Mesendoderm (in vitro differentiated cells): Measurements from ENCODE around the gene ABAT.

ENCODE experiments used
- DNase-seq: peaks from one replicate; pipeline ENCODE4 v3.0.0; 2013
- H2AK5ac ChIP-seq: 2 replicates; pipeline ENCODE4 v1.6.1; 2013; ENCODE audit warnings: low read length, inconsistent platforms
- H2BK120ac ChIP-seq: 2 replicates; pipeline ENCODE4 v1.6.1; 2013; ENCODE audit warnings: low read depth, mild to moderate bottlenecking, low read length, moderate library complexity, mixed read lengths
- H2BK15ac ChIP-seq: replicated peaks from 2 replicates; pipeline ENCODE4 v1.6.1; 2013; ENCODE audit warnings: low read depth, mild to moderate bottlenecking, moderate library complexity
- H2BK5ac ChIP-seq: 2 replicates; pipeline ENCODE4 v1.6.1; 2013; ENCODE audit warnings: low read length, inconsistent platforms
- H3K18ac ChIP-seq: 2 replicates; pipeline ENCODE4 v1.6.1; 2013; ENCODE audit warnings: mild to moderate bottlenecking, low read length, mixed read lengths
- H3K23ac ChIP-seq: one replicate; pipeline ENCODE4 v1.6.1; 2013; ENCODE audit warnings: low read length
- H3K27ac ChIP-seq: 2 replicates; pipeline ENCODE4 v1.5.1; 2013; ENCODE audit warnings: low read depth, mild to moderate bottlenecking, inconsistent platforms, low read length, moderate library complexity
- H3K27me3 ChIP-seq: 2 replicates; pipeline ENCODE4 v1.6.1; 2013; ENCODE audit warnings: low read length, control low read depth, mild to moderate bottlenecking, inconsistent platforms; ENCODE audit not compliant: insufficient read depth, poor library complexity
- H3K36me3 ChIP-seq: 2 replicates; pipeline ENCODE4 v1.6.1; 2013; ENCODE audit warnings: low read length, inconsistent platforms; ENCODE audit not compliant: control insufficient read depth, insufficient read depth
- H3K4ac ChIP-seq: one replicate; pipeline ENCODE4 v1.6.1; 2013; ENCODE audit warnings: low read depth, mild to moderate bottlenecking, low read length, moderate library complexity
- H3K4me1 ChIP-seq: 2 replicates; pipeline ENCODE4 v1.6.1; 2013; ENCODE audit warnings: low read depth, low read length, inconsistent platforms; ENCODE audit not compliant: control insufficient read depth
- H3K4me2 ChIP-seq: 2 replicates; pipeline ENCODE4 v1.6.1; 2013; ENCODE audit warnings: low read length
- H3K4me3 ChIP-seq: 2 replicates; pipeline ENCODE4 v1.5.1; 2013; ENCODE audit warnings: mild to moderate bottlenecking, low read length
- H3K56ac ChIP-seq: one replicate; pipeline ENCODE4 v1.6.1; 2013; ENCODE audit warnings: low read length
- H3K79me1 ChIP-seq: 2 replicates; pipeline ENCODE4 v1.6.1; 2013; ENCODE audit warnings: low read length, inconsistent platforms
- H3K79me2 ChIP-seq: 2 replicates; pipeline ENCODE4 v1.6.1; 2013; ENCODE audit warnings: mild to moderate bottlenecking, low read length; ENCODE audit not compliant: control insufficient read depth, insufficient read depth
- H3K9ac ChIP-seq: 2 replicates; pipeline ENCODE4 v1.6.1; 2013; ENCODE audit warnings: low read length, inconsistent platforms
- H4K5ac ChIP-seq: one replicate; pipeline ENCODE4 v1.6.1; 2013; ENCODE audit warnings: low read length
- H4K8ac ChIP-seq: one replicate; pipeline ENCODE4 v1.6.1; 2013; ENCODE audit warnings: low read depth, mild to moderate bottlenecking, control low read depth, low read length, moderate library complexity
- WGBS: extraction: QIAGEN DNeasy Blood & Tissue Kit; methylation state at CpG from one replicate; pipeline ENCODE4 v1.1.7; 2013; ENCODE audit warnings: low lambda C conversion rate, missing lambda C conversion rate; ENCODE audit not compliant: insufficient coverage; ENCODE audit errors: extremely low coverage; 5-methylcytosine and 5-hydroxymethylcytosine counted together

Gene ABAT

GRCh38 chr16:8808613-8809353, 134.4 kb downstream of the ABAT start:
- Histone ChIP-seq H3K27ac (no peak overlapping the region), H2BK5ac (no peak overlapping the region), H3K23ac (no peak overlapping the region), H3K9ac (no peak overlapping the region), H4K5ac (no peak overlapping the region), H3K18ac (no peak overlapping the region), H3K4me3 (no peak overlapping the region), H3K4ac (no peak overlapping the region), H3K4me2 (no peak overlapping the region), H3K27me3 (no peaks in the 10 kb centered on the region), H3K36me3 (peaks cover 15% of the 10 kb centered on the region), H3K79me2 (peaks cover 3% of the 10 kb centered on the region), H4K8ac (no peak overlapping the region), H2BK120ac (no peak overlapping the region), H3K79me1 (peaks cover 3% of the 10 kb centered on the region), H2BK15ac (no peak overlapping the region), H2AK5ac (no peak overlapping the region), H3K56ac (no peak overlapping the region), H3K4me1 (no peaks in the 10 kb centered on the region)
- no peak for DNase-seq
- WGBS = no CpG with 5 or more reads among the region's 11 CpGs

- Histone ChIP-seq H3K27me3 (no peaks in the 10 kb centered on the region), H3K4me1 (no peaks in the 10 kb centered on the region), H3K27ac (no peak overlapping the region), H2AK5ac (no peak overlapping the region), H3K4me3 (no peak overlapping the region), H3K23ac (no peak overlapping the region), H4K5ac (no peak overlapping the region), H4K8ac (no peak overlapping the region), H3K9ac (no peak overlapping the region), H2BK15ac (no peak overlapping the region), H2BK5ac (no peak overlapping the region), H3K36me3 (peaks cover 13% of the 10 kb centered on the region), H3K79me1 (no peaks in the 10 kb centered on the region), H3K18ac (no peak overlapping the region), H3K4ac (no peak overlapping the region), H3K4me2 (no peak overlapping the region), H3K79me2 (no peaks in the 10 kb centered on the region), H3K56ac (no peak overlapping the region), H2BK120ac (no peak overlapping the region)
- no CpG with 5 or more reads among the region's 12 CpGs for WGBS
- DNase-seq = no peak
These were observed 137.9 kb downstream of the ABAT start for GRCh38 chr16:8812162-8812843.

- no peak overlapping the region for H3K56ac ChIP-seq
- no peak overlapping the region for H3K27ac ChIP-seq
- no peak overlapping the region for H2BK120ac ChIP-seq
- H3K23ac ChIP-seq = no peak overlapping the region
- no peak overlapping the region for H3K4me3 ChIP-seq
- no peak for DNase-seq
- H3K36me3 ChIP-seq = peaks cover 11% of the 10 kb centered on the region
- H3K18ac ChIP-seq = no peak overlapping the region
- H3K4me2 ChIP-seq = no peak overlapping the region
- peaks cover 3% of the 10 kb centered on the region for H3K4me1 ChIP-seq
- H3K79me1 ChIP-seq = no peaks in the 10 kb centered on the region
- H3K4ac ChIP-seq = no peak overlapping the region
- no peak overlapping the region for H3K9ac ChIP-seq
- H2AK5ac ChIP-seq = no peak overlapping the region
- WGBS = no CpG with 5 or more reads among the region's 14 CpGs
- H4K8ac ChIP-seq = no peak overlapping the region
- no peaks in the 10 kb centered on the region for H3K79me2 ChIP-seq
- no peak overlapping the region for H4K5ac ChIP-seq
- H3K27me3 ChIP-seq = no peaks in the 10 kb centered on the region
- no peak overlapping the region for H2BK15ac ChIP-seq
- H2BK5ac ChIP-seq = no peak overlapping the region
These were observed 139.8 kb downstream of the ABAT start for GRCh38 chr16:8814095-8814806.

GRCh38 chr16:8816967-8817655, 142.7 kb downstream of the ABAT start:
- Histone ChIP-seq H4K8ac (no peak overlapping the region), H3K4me1 (peaks cover 3% of the 10 kb centered on the region), H3K23ac (no peak overlapping the region), H3K9ac (no peak overlapping the region), H3K36me3 (peaks cover 15% of the 10 kb centered on the region), H3K79me2 (no peaks in the 10 kb centered on the region), H4K5ac (no peak overlapping the region), H2BK5ac (no peak overlapping the region), H3K79me1 (peaks cover 4% of the 10 kb centered on the region), H3K56ac (no peak overlapping the region), H3K4ac (no peak overlapping the region), H3K4me2 (no peak overlapping the region), H2AK5ac (no peak overlapping the region), H2BK120ac (no peak overlapping the region), H2BK15ac (no peak overlapping the region), H3K4me3 (no peak overlapping the region), H3K27me3 (no peaks in the 10 kb centered on the region), H3K27ac (no peak overlapping the region), H3K18ac (no peak overlapping the region)
- WGBS = no CpG with 5 or more reads among the region's 6 CpGs
- DNase-seq = no peak

- Histone ChIP-seq H3K79me2 (no peaks in the 10 kb centered on the region), H2BK15ac (no peak overlapping the region), H2BK120ac (no peak overlapping the region), H3K4me2 (no peak overlapping the region), H3K56ac (no peak overlapping the region), H2AK5ac (no peak overlapping the region), H4K5ac (no peak overlapping the region), H3K18ac (no peak overlapping the region), H3K27ac (no peak overlapping the region), H3K4me1 (peaks cover 3% of the 10 kb centered on the region), H3K79me1 (peaks cover 4% of the 10 kb centered on the region), H3K23ac (no peak overlapping the region), H3K4me3 (no peak overlapping the region), H3K9ac (no peak overlapping the region), H2BK5ac (no peak overlapping the region), H3K4ac (no peak overlapping the region), H4K8ac (no peak overlapping the region), H3K36me3 (peaks cover 10% of the 10 kb centered on the region), H3K27me3 (no peaks in the 10 kb centered on the region)
- no CpG with 5 or more reads among the region's 10 CpGs for WGBS
- peak; percentile 40 for DNase-seq
These were observed 144.3 kb downstream of the ABAT start for GRCh38 chr16:8818504-8819270.
